ENCODE data around the gene ERI2. TPM values are rescaled to one million over a fixed set of nuclear protein-coding genes. Genes with fewer than 3 reads are reported as not detected.
"Not testable (repeated sequence)": the region's sequence is repeated elsewhere in the genome, so short reads cannot be mapped to it uniquely, and the experiment has no call there.

ERI2 gene
- total RNA-seq, 1 donor from 2014 or later, result 16.4 TPM

- DNase-seq, result no peak
Observed at GRCh38 chr16:20818929-20819585, 12.8 kb upstream of the ERI2 start.

GRCh38 chr16:20814784-20815183 is 8.5 kb upstream of the ERI2 start:
- DNase-seq, result no peak

GRCh38 chr16:20812510-20812909 is 6.2 kb upstream of the ERI2 start:
- no peak for DNase-seq

GRCh38 chr16:20811889-20812439 is 5.7 kb upstream of the ERI2 start:
- DNase-seq, result no peak

GRCh38 chr16:20807862-20808261 is 1.6 kb upstream of the ERI2 start:
- DNase-seq, result no peak

- not testable (repeated sequence) for DNase-seq
Observed at GRCh38 chr16:20805684-20806167, 546 bp downstream of the ERI2 start.

DNA sequence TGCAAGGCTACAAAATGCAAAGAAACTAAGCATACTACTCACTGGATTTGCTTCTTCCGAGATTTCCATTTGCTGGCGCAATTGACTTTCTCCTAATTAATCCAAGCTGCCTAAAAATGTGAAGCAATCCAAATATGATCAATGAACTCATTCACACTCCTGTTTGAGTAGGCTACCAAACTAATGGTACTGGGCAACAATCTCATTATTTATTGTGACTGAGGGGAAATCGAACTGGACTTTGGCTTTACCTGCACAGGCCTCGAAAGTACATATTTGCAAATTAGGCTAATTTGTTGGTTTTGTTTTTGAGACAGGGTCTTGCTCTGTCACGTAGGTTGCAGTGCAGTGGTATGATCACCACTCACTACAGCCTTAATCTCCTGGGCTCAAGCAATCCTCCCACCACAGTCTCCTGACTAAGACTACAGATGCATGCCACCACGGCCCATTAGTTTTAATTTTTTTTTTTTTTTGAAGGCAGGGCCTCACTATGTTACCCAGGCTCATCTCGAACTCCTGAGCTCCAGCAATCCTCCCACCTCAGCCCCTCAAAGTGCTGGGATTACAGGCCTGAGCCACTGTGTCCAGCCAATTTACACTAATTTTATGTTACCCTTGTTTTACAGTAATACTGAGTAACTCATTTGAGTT is 2.6 kb downstream of the ERI2 start:
- DNase-seq, result no peak

GRCh38 chr16:20803192-20803560 is 3.1 kb downstream of the ERI2 start:
- no peak for DNase-seq

GRCh38 chr16:20801278-20801677 is 5.0 kb downstream of the ERI2 start:
- DNase-seq, result no peak

- no peak for DNase-seq
Observed at GRCh38 chr16:20799599-20799998, 6.7 kb downstream of the ERI2 start.

DNA sequence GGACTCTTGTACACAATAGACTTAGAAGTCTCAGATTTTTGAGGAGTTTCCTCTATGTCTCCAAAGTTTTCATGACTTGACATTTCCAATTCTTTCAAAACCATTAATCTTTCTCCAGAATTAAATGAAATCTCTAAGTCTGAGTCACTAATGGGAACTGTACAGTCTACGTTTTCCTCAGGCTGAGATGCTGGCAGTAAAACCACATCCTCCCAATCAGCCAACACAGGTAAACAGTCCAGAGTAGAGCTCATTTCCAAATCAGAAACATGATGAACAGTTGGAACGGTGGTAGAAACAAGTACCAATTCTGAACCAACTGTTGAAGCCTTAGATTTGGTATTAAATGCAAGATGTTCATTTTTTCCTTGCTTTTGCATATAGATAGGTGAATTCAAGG is 7.9 kb downstream of the ERI2 start:
- no peak for DNase-seq

- no peak for DNase-seq
Observed at GRCh38 chr16:20791923-20792612, 14.2 kb downstream of the ERI2 start.

GRCh38 chr16:20789130-20789529 is 17.1 kb downstream of the ERI2 start:
- no peak for DNase-seq

GRCh38 chr16:20784204-20784603 is 22.1 kb downstream of the ERI2 start:
- no peak for DNase-seq

- no peak for DNase-seq
Observed at GRCh38 chr16:20782470-20782869, 23.8 kb downstream of the ERI2 start.

- DNase-seq, result no peak
Observed at GRCh38 chr16:20781697-20782096, 24.6 kb downstream of the ERI2 start.

GRCh38 chr16:20774703-20775362 is 31.4 kb downstream of the ERI2 start:
- DNase-seq, result no peak

- no peak for DNase-seq
Observed at GRCh38 chr16:20773679-20774078, 32.6 kb downstream of the ERI2 start.

DNA sequence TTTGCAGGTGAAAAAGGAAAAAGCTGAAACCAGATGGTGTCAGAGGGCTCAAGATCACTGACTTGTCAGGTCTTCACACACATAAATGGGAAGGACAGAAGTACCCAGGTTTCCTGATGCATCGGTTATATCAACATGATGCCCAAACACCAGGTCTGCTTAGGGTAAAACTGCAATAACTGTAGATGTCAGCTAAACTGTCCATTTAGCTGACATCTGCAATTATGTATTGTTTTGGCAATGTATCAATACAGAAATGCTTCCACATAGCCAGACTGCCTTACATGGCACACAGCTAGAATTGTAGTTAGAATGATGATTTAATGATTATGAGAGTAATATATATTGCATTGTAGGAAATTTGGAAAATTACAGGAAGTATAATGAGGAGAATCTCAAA is 37.5 kb downstream of the ERI2 start:
- DNase-seq, result no peak

- DNase-seq, result no peak
Observed at GRCh38 chr16:20768121-20768520, 38.2 kb downstream of the ERI2 start.

GRCh38 chr16:20767577-20767976 is 38.7 kb downstream of the ERI2 start:
- no peak for DNase-seq

DNA sequence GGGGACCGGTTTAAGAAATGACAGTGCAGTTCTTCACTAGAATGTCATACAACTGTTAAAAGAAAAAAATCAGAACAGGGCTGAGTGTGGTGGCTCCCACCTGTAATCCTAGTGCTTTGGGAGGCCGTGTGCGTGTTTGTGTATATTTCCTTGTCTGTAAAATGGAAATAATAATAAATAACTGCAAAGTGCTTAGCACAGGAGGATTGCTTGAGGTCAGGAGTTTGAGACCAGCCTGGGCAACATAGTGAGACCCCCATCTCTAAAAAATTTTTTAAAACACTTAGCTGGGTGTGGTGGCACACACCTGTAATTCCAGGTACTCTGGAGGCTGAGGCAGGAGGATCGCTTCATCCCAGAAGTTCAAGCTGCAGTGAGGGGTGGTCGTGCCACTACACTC is 40.0 kb downstream of the ERI2 start:
- DNase-seq, result no peak

GRCh38 chr16:20765732-20766131 is 40.5 kb downstream of the ERI2 start:
- no peak for DNase-seq

Data from skin of body (tissue), 2 donors.